Nephron (organoid): Measurements from ENCODE around the gene YWHAQ.
"Not testable (repeated sequence)": the region's sequence is repeated elsewhere in the genome, so short reads cannot be mapped to it uniquely, and the experiment has no call there.

Source experiments
- H3K27ac Mint-ChIP-seq, 3 experiments: 2 replicates each; pipeline ENCODE4 v1.8.0; 2020; ENCODE audit warnings: mixed read lengths in 3 of 3, mild to moderate bottlenecking in 2 of 3, moderate library complexity in 1 of 3
- H3K27me3 Mint-ChIP-seq: 2 replicates; pipeline ENCODE4 v1.8.0; 2021; ENCODE audit warnings: low read depth, mild to moderate bottlenecking, moderate library complexity, mixed read lengths
- H3K36me3 Mint-ChIP-seq: 2 replicates; pipeline ENCODE4 v1.8.0; 2020; ENCODE audit warnings: low read depth, mixed read lengths
- H3K4me1 Mint-ChIP-seq: 2 replicates; pipeline ENCODE4 v1.8.0; 2020; ENCODE audit warnings: mixed read lengths
- H3K4me3 Mint-ChIP-seq, 3 experiments: 2 replicates each; pipeline ENCODE4 v1.8.0; 2020; ENCODE audit warnings: mild to moderate bottlenecking in 3 of 3, mixed read lengths in 3 of 3, moderate library complexity in 2 of 3
- H3K9me3 Mint-ChIP-seq: 2 replicates; pipeline ENCODE4 v1.8.0; 2020; ENCODE audit warnings: mixed read lengths
- CTCF ChIP-seq, 3 experiments: fragments of 200-600 bp; sonication (generic); IDR thresholded peaks; one replicate each; pipeline ENCODE4 v1.5.0; 2021; ENCODE audit warnings: antibody characterized with exemption in 3 of 3; ENCODE audit not compliant: unreplicated experiment in 3 of 3

The YWHAQ gene

GRCh38 chr2:9593925-9594324 lies 36.9 kb downstream of the YWHAQ start:
- no peaks in the 10 kb centered on the region for H3K27me3 Mint-ChIP-seq
- H3K27ac Mint-ChIP-seq = no peak overlapping the region
- TF ChIP-seq CTCF (IDR thresholded peaks at IDR 0.05; ENCODE audit: unreplicated experiment in 3 of 3) = no peak
- peaks cover 18% of the 10 kb centered on the region for H3K9me3 Mint-ChIP-seq
- peaks cover 72% of the 10 kb centered on the region for H3K36me3 Mint-ChIP-seq
- no peak overlapping the region for H3K4me3 Mint-ChIP-seq
- H3K4me1 Mint-ChIP-seq = peaks cover 15% of the 10 kb centered on the region

DNA sequence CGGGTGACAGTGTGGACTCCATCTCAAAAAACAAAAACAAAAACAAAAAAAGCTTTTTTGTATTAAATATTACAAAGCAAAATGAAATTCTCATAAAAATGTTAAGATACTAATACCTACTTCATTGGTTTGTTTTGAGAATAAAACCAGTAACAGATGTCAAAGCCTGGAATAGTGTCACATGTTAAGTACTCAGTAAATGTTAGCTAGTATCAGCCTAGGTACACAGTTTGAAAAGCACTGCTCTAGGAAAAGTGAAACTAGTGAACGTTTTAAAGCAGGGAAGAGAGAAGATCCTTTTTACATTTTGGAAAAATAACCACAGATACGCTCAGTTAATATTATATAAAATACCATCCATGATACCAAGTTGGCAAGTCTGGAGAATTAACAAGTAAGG lies 38.1 kb downstream of the YWHAQ start:
- H3K9me3 Mint-ChIP-seq = peaks cover 7% of the 10 kb centered on the region
- H3K4me3 Mint-ChIP-seq = no peak overlapping the region
- no peaks in the 10 kb centered on the region for H3K27me3 Mint-ChIP-seq
- H3K4me1 Mint-ChIP-seq = peaks cover 15% of the 10 kb centered on the region
- no peak overlapping the region for H3K27ac Mint-ChIP-seq
- peaks cover 67% of the 10 kb centered on the region for H3K36me3 Mint-ChIP-seq
- TF ChIP-seq CTCF (IDR thresholded peaks at IDR 0.05; ENCODE audit: unreplicated experiment in 3 of 3) = no peak

DNA sequence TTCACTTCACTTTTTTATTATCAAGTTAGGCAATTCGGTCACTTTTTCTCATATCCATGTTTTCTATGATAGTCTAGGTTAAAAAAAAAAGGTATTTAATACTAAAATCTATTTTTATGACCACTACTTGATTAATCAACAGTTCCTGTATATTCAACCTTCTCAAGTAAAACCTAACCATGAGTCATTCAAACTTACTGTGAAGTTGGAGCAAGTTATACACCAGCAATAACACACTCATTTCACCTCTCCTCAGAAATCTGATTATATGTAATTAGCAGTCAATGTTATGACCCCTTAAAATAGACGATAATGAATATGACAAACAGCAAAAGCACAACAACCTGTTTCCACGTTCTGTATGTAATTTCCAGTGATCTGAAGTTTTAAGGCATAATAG lies 40.2 kb downstream of the YWHAQ start:
- no peak overlapping the region for H3K4me3 Mint-ChIP-seq
- peaks cover 65% of the 10 kb centered on the region for H3K36me3 Mint-ChIP-seq
- peaks cover 12% of the 10 kb centered on the region for H3K4me1 Mint-ChIP-seq
- no peaks in the 10 kb centered on the region for H3K27me3 Mint-ChIP-seq
- H3K27ac Mint-ChIP-seq = no peak overlapping the region
- no peak for TF ChIP-seq CTCF (IDR thresholded peaks at IDR 0.05; ENCODE audit: unreplicated experiment in 3 of 3)
- H3K9me3 Mint-ChIP-seq = no peaks in the 10 kb centered on the region

- H3K4me1 Mint-ChIP-seq = no peaks in the 10 kb centered on the region
- no peaks in the 10 kb centered on the region for H3K27me3 Mint-ChIP-seq
- no peak overlapping the region for H3K27ac Mint-ChIP-seq
- peaks cover 62% of the 10 kb centered on the region for H3K36me3 Mint-ChIP-seq
- H3K4me3 Mint-ChIP-seq = no peak overlapping the region
- H3K9me3 Mint-ChIP-seq = no peaks in the 10 kb centered on the region
- TF ChIP-seq CTCF (IDR thresholded peaks at IDR 0.05; ENCODE audit: unreplicated experiment in 3 of 3) = no peak
Observed at GRCh38 chr2:9586465-9586864, 44.3 kb downstream of the YWHAQ start.

DNA sequence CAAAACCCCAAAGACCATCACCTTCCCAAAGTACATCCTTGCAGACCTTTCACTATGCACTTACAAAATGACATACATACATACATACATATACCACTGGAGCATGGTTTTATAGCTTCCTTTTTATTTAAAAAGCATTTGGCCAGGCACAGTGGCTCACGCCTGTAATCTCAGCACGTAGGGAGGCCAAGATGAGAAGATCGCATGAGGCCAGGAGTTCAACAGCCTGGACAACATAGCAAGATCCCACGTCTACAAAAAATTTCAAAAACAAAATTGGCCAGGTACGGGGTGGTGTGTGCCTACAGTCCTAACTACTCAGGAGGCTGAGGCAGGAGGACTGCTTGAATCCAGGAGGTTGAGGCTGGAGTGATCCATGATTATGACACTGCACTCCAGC lies 45.3 kb downstream of the YWHAQ start:
- H3K4me3 Mint-ChIP-seq = no peak overlapping the region
- no peak overlapping the region for H3K27ac Mint-ChIP-seq
- peaks cover 61% of the 10 kb centered on the region for H3K36me3 Mint-ChIP-seq
- TF ChIP-seq CTCF (IDR thresholded peaks at IDR 0.05; ENCODE audit: unreplicated experiment in 3 of 3) = no peak
- H3K27me3 Mint-ChIP-seq = no peaks in the 10 kb centered on the region
- H3K9me3 Mint-ChIP-seq = no peaks in the 10 kb centered on the region
- H3K4me1 Mint-ChIP-seq = no peaks in the 10 kb centered on the region

- not testable (repeated sequence) for H3K27ac Mint-ChIP-seq, H3K9me3 Mint-ChIP-seq, H3K4me3 Mint-ChIP-seq, H3K27me3 Mint-ChIP-seq, H3K4me1 Mint-ChIP-seq
- peaks cover 58% of the 10 kb centered on the region for H3K36me3 Mint-ChIP-seq
Observed at GRCh38 chr2:9584902-9585301, 45.9 kb downstream of the YWHAQ start.
